ENCODE results near the gene SHISA9. TPM values are rescaled to one million over a fixed set of nuclear protein-coding genes. Genes with fewer than 3 reads are reported as not detected.

SHISA9 gene
- total RNA-seq, 2 experiments from 2014 or later: 0.02 TPM; not detected in 1

DNA sequence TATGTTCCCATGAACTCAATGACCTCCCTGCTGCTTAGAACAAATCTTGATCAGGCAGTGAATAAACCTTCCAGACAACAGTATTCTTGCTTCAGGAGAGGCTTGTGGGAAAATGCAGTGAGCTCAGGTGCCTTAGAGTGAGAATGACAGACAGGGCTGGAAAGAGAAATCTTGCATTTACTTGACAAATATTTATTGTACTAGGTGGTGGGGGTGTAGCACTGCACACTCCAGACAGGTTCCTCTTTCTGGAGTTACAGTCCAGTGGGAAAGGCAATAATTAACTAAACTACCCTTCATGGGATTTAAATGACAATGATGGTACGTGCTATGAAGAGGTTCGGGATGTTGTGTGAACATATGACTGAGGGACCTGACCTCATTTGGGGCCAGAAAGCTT, 182.9 kb downstream of the SHISA9 start:
- H3K9me3 Mint-ChIP-seq (ENCODE audit: low read depth): peaks cover 12% of the 10 kb centered on the region
- DNase-seq (no peak), ATAC-seq (no peak)
- POLR2A ChIA-PET: no interaction called here
- H3K27me3 Mint-ChIP-seq: peaks cover 1% of the 10 kb centered on the region
- no peaks in the 10 kb centered on the region for H3K36me3 Mint-ChIP-seq (ENCODE audit: low read depth)
- no peak overlapping the region for H3K4me3 Mint-ChIP-seq
- CTCF ChIA-PET: interaction anchor here (0.9 kb wide), 1 partner anchor 22 kb away, joined by 3 read pairs; no protein-coding TSS in a partner anchor
- no peak overlapping the region for H3K27ac Mint-ChIP-seq
- intact Hi-C loops (cut with DNase I, micrococcal nuclease): no loop called here
- H3K4me1 Mint-ChIP-seq: no peaks in the 10 kb centered on the region

DNA sequence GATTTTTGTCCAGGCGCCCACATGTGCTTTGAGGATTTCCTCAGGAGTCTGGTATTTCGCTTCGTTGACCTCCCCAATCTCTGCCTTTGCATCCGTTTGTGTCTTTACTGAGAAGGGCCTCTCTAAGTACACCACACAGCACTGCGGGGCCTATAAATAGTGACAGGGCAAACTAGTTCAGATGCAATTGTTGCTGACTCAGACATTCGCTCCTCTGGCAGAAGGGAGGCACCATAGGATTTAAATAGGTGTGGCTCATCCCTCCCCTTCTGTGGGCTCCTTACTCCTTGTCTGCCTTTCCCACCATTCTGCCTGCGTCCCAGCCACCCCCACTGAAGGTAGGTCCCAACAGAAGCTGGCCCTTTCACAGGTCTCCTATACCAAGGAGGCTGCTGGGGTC, 192.3 kb downstream of the SHISA9 start:
- H3K9me3 Mint-ChIP-seq (ENCODE audit: low read depth): peaks cover 20% of the 10 kb centered on the region
- H3K27ac Mint-ChIP-seq: no peak overlapping the region
- ChIA-PET POLR2A (no interaction called here), CTCF (no interaction called here)
- H3K36me3 Mint-ChIP-seq (ENCODE audit: low read depth): no peaks in the 10 kb centered on the region
- ATAC-seq (no peak), DNase-seq (no peak)
- peaks cover 2% of the 10 kb centered on the region for H3K27me3 Mint-ChIP-seq
- no peaks in the 10 kb centered on the region for H3K4me1 Mint-ChIP-seq
- intact Hi-C loops (cut with DNase I, micrococcal nuclease): no loop called here
- H3K4me3 Mint-ChIP-seq: no peak overlapping the region

DNA sequence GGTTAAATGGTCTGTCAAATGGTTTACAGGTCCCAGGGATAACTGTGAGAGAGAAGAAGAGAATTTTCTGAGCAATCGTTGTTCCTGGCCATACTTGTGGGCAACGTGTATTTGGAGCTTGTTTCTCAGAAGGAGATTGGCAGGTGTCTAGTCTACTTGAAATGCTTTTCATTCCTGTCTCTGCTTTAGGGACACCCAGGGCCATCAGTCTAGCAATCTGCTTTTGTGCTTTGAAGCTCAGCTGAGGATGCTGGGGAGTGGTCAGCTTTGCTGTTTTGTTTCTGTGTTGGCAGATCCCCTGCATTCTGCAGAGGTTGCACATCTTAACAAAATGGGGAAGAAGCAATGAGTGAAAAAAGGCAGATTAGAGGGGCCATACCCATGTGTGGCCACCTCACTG, 193.7 kb downstream of the SHISA9 start:
- Mint-ChIP-seq H3K4me3 (no peak overlapping the region), H3K27me3 (peaks cover 2% of the 10 kb centered on the region), H3K36me3 (ENCODE audit: low read depth) (no peaks in the 10 kb centered on the region), H3K9me3 (ENCODE audit: low read depth) (peaks cover 17% of the 10 kb centered on the region), H3K4me1 (no peaks in the 10 kb centered on the region), H3K27ac (no peak overlapping the region)
- ChIA-PET POLR2A (no interaction called here), CTCF (no interaction called here)
- no peak for DNase-seq
- intact Hi-C loops (cut with DNase I, micrococcal nuclease): no loop called here
- ATAC-seq: no peak

GRCh38 chr16:13098536-13098935, 197.1 kb downstream of the SHISA9 start:
- DNase-seq (no peak), ATAC-seq (no peak)
- H3K27ac Mint-ChIP-seq: no peak overlapping the region
- H3K36me3 Mint-ChIP-seq (ENCODE audit: low read depth): no peaks in the 10 kb centered on the region
- intact Hi-C loops (cut with DNase I, micrococcal nuclease): no loop called here
- H3K4me3 Mint-ChIP-seq: no peak overlapping the region
- H3K9me3 Mint-ChIP-seq (ENCODE audit: low read depth): peaks cover 6% of the 10 kb centered on the region
- ChIA-PET POLR2A (no interaction called here), CTCF (interaction anchor here (0.6 kb wide), 1 partner anchor 713 kb away, joined by 3 read pairs; no protein-coding TSS in a partner anchor)
- no peaks in the 10 kb centered on the region for H3K4me1 Mint-ChIP-seq
- H3K27me3 Mint-ChIP-seq: peaks cover 2% of the 10 kb centered on the region

DNA sequence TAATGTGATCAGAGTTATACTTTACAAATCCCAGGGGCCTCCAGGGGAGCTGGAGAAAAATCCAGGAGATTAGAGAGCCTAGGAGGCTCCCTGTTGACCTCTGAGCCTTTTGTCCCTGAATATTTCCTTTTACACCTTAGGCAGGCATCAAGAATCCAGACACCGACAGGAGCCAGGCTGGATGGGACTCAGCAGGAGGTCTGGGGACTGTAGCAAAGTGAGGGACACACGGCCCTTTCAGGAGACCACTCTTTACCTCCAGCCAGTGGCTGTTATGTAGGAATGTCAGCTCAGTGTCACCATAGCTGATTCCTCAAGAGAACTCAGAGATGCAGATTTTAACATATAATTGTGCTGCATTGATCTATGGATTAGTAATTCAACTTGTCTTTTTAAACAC, 198.4 kb downstream of the SHISA9 start:
- Mint-ChIP-seq H3K27me3 (no peaks in the 10 kb centered on the region), H3K4me3 (no peak overlapping the region), H3K4me1 (no peaks in the 10 kb centered on the region), H3K36me3 (ENCODE audit: low read depth) (no peaks in the 10 kb centered on the region), H3K9me3 (ENCODE audit: low read depth) (peaks cover 3% of the 10 kb centered on the region), H3K27ac (no peak overlapping the region)
- CTCF ChIA-PET: no interaction called here
- intact Hi-C loops (cut with DNase I, micrococcal nuclease): no loop called here
- DNase-seq (no peak), ATAC-seq (no peak)
- POLR2A ChIA-PET: no interaction called here

- intact Hi-C loops (cut with DNase I, micrococcal nuclease): no loop called here
- Mint-ChIP-seq H3K27me3 (no peaks in the 10 kb centered on the region), H3K4me1 (no peaks in the 10 kb centered on the region), H3K27ac (no peak overlapping the region), H3K36me3 (ENCODE audit: low read depth) (no peaks in the 10 kb centered on the region), H3K9me3 (ENCODE audit: low read depth) (peaks cover 3% of the 10 kb centered on the region), H3K4me3 (no peak overlapping the region)
- CTCF ChIA-PET: no interaction called here
- POLR2A ChIA-PET: no interaction called here
- ATAC-seq (no peak), DNase-seq (no peak)
Measured at GRCh38 chr16:13100970-13101369, 199.6 kb downstream of the SHISA9 start.

DNA sequence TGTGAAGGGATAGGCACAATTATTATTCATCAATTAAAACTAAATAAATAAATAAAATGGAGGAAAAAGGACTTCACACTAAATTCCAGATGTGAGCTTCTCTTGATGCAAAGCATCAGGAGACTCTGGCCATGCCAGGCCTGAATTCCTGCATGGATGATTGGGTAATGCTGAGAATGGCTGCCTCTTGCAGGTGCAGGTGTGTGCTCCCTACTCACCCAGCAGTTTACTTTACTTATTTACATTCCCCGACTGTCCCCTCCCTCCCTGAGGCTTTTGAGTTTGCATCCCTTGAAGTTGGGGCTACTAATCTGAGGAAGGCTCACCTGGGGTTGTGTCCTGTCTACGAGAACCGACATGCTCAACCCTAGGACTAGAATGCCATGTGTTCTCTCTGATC, 200.4 kb downstream of the SHISA9 start:
- Mint-ChIP-seq H3K9me3 (ENCODE audit: low read depth) (peaks cover 3% of the 10 kb centered on the region), H3K4me3 (no peak overlapping the region), H3K27me3 (no peaks in the 10 kb centered on the region), H3K27ac (no peak overlapping the region), H3K4me1 (no peaks in the 10 kb centered on the region), H3K36me3 (ENCODE audit: low read depth) (no peaks in the 10 kb centered on the region)
- ChIA-PET POLR2A (no interaction called here), CTCF (no interaction called here)
- no peak for DNase-seq
- intact Hi-C loops (cut with DNase I, micrococcal nuclease): no loop called here
- ATAC-seq: no peak

DNA sequence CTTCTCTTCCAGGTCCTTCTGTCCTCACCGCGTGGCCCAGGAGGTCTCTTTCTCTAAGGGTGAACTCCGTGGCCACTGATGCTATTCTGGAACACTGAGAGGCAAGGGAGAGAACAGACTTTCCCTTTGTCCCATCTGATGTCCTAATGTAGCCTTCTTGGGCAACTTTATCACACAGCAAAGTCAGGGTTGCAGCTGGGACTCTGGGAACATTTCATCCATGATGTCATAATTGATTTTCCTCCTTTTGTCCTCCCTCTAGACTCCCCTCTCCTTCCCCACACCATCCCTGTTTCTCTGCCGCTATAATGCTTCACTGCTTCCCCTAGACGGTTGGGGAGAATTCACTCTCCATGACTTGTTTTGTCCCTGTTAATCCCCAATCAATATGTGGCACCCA, 201.0 kb downstream of the SHISA9 start:
- no peak overlapping the region for H3K27ac Mint-ChIP-seq
- CTCF ChIA-PET: no interaction called here
- peaks cover 3% of the 10 kb centered on the region for H3K9me3 Mint-ChIP-seq (ENCODE audit: low read depth)
- intact Hi-C loops (cut with DNase I, micrococcal nuclease): no loop called here
- no peak overlapping the region for H3K4me3 Mint-ChIP-seq
- POLR2A ChIA-PET: no interaction called here
- no peaks in the 10 kb centered on the region for H3K27me3 Mint-ChIP-seq
- ATAC-seq (no peak), DNase-seq (no peak)
- no peaks in the 10 kb centered on the region for H3K4me1 Mint-ChIP-seq
- no peaks in the 10 kb centered on the region for H3K36me3 Mint-ChIP-seq (ENCODE audit: low read depth)

- CTCF ChIA-PET: no interaction called here
- ATAC-seq (no peak), DNase-seq (no peak)
- no peaks in the 10 kb centered on the region for H3K36me3 Mint-ChIP-seq (ENCODE audit: low read depth)
- H3K4me1 Mint-ChIP-seq: no peaks in the 10 kb centered on the region
- H3K27ac Mint-ChIP-seq: no peak overlapping the region
- intact Hi-C loops (cut with DNase I, micrococcal nuclease): no loop called here
- peaks cover 3% of the 10 kb centered on the region for H3K9me3 Mint-ChIP-seq (ENCODE audit: low read depth)
- no peaks in the 10 kb centered on the region for H3K27me3 Mint-ChIP-seq
- H3K4me3 Mint-ChIP-seq: no peak overlapping the region
- POLR2A ChIA-PET: no interaction called here
Measured at GRCh38 chr16:13103831-13104530, 202.6 kb downstream of the SHISA9 start.

DNA sequence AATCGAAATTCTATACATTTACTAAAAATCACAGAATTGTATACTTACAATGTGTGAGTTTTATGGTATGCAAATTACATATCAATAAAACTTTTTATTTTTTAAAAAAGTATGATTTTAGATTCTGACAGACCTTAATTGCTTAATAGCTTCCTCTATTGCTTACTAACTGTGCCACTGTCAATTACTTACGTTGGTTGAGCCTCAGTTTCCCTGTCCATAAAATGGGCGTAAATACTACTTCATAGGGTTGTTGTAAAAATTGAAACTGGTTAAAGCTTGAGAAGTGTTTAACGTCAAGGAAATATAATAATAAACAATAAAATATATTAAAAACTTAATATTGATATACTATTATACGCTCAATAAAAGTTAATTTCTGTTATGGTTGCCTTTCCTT, 203.4 kb downstream of the SHISA9 start:
- Mint-ChIP-seq H3K9me3 (ENCODE audit: low read depth) (peaks cover 3% of the 10 kb centered on the region), H3K4me3 (no peak overlapping the region), H3K27me3 (no peaks in the 10 kb centered on the region), H3K4me1 (no peaks in the 10 kb centered on the region), H3K27ac (no peak overlapping the region), H3K36me3 (ENCODE audit: low read depth) (no peaks in the 10 kb centered on the region)
- ATAC-seq: no peak
- POLR2A ChIA-PET: no interaction called here
- intact Hi-C loops (cut with DNase I, micrococcal nuclease): no loop called here
- CTCF ChIA-PET: no interaction called here
- no peak for DNase-seq

GRCh38 chr16:13105427-13105826, 204.0 kb downstream of the SHISA9 start:
- ATAC-seq: no peak
- intact Hi-C loops (cut with DNase I, micrococcal nuclease): no loop called here
- Mint-ChIP-seq H3K4me1 (no peaks in the 10 kb centered on the region), H3K27ac (no peak overlapping the region), H3K27me3 (peaks cover 3% of the 10 kb centered on the region), H3K36me3 (ENCODE audit: low read depth) (no peaks in the 10 kb centered on the region), H3K4me3 (no peak overlapping the region), H3K9me3 (ENCODE audit: low read depth) (peaks cover 3% of the 10 kb centered on the region)
- ChIA-PET CTCF (no interaction called here), POLR2A (no interaction called here)
- DNase-seq: no peak

- no peak overlapping the region for H3K27ac Mint-ChIP-seq
- POLR2A ChIA-PET: interaction anchor here (0.7 kb wide), 1 partner anchor 10 kb away, joined by 4 read pairs; no protein-coding TSS in a partner anchor
- ATAC-seq (no peak), DNase-seq (no peak)
- intact Hi-C loops (cut with DNase I, micrococcal nuclease): no loop called here
- peaks cover 3% of the 10 kb centered on the region for H3K27me3 Mint-ChIP-seq
- peaks cover 3% of the 10 kb centered on the region for H3K9me3 Mint-ChIP-seq (ENCODE audit: low read depth)
- CTCF ChIA-PET: no interaction called here
- H3K4me1 Mint-ChIP-seq: no peaks in the 10 kb centered on the region
- H3K36me3 Mint-ChIP-seq (ENCODE audit: low read depth): no peaks in the 10 kb centered on the region
- no peak overlapping the region for H3K4me3 Mint-ChIP-seq
Measured at GRCh38 chr16:13106464-13106863, 205.1 kb downstream of the SHISA9 start.

DNA sequence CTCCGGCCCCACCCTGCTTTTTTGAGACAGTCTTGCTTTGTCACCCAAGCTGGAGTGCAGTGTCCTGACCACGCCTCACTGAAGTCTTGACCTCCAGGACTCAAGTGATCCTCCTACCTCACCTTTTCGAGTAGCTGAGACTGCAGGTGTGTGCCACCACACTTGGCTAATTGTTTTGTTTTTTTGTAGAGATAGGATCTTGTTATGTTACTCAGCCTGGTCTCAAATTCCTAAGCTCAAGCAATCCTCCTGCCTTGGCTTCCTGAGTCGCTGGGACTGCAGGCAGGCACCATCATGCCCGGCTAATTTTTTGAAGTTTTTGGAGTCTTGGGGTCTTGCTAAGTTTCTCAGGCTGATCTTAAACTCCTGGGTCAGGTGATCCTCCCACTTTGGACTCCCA, 206.7 kb downstream of the SHISA9 start:
- Mint-ChIP-seq H3K4me3 (no peak overlapping the region), H3K27ac (no peak overlapping the region), H3K27me3 (peaks cover 3% of the 10 kb centered on the region), H3K36me3 (ENCODE audit: low read depth) (no peaks in the 10 kb centered on the region), H3K4me1 (no peaks in the 10 kb centered on the region), H3K9me3 (ENCODE audit: low read depth) (peaks cover 3% of the 10 kb centered on the region)
- intact Hi-C loops (cut with DNase I, micrococcal nuclease): no loop called here
- DNase-seq: no peak
- CTCF ChIA-PET: no interaction called here
- ATAC-seq: no peak
- POLR2A ChIA-PET: no interaction called here
